Measurements from ENCODE around the gene FGF5. TPM values are rescaled to one million over a fixed set of nuclear protein-coding genes. Genes with fewer than 3 reads are reported as not detected.
"Not testable (repeated sequence)": the region's sequence is repeated elsewhere in the genome, so short reads cannot be mapped to it uniquely, and the experiment has no call there.

Gene FGF5
- total RNA-seq, 1 experiment from 2014 or later, result not detected

DNA sequence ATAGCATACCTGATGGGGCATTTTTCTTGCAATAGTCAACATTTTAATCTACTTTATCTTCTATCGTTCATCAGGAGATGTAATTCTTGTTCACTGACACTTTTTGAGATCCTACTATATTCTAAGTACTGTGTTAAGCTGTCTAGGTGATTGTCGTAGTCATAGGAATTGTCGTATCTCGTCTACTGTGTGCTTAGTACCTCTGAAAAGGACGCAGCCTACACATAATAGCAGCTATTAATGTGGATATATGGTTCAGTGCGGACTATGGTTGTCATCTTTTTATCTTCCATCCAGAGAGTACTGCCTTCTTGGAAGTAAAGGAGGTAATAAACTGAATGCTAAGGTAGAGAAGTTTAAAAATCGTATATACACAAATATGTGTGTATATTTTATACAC, 47.2 kb downstream of the FGF5 start:
- H3T11ph ChIP-seq (ENCODE audit: low read length), result no peak overlapping the region
- H2BK12ac ChIP-seq (ENCODE audit: insufficient read length, low read depth, low read length), result no peak overlapping the region
- H3K27me3 ChIP-seq (ENCODE audit: insufficient read depth, low read length), result no peaks in the 10 kb centered on the region
- H2BK5ac ChIP-seq (ENCODE audit: insufficient read length, low read length), result no peak overlapping the region
- no peaks in the 10 kb centered on the region for H3K36me3 Mint-ChIP-seq (ENCODE audit: insufficient read depth in 1 of 3, low read depth in 3 of 3)
- peaks cover 4 to 9% of the 10 kb centered on the region in 2 experiments for H3K4me1 Mint-ChIP-seq
- no peaks in the 10 kb centered on the region for H4K20me1 ChIP-seq (ENCODE audit: control insufficient read depth, insufficient read depth, insufficient read length)
- H3K4ac ChIP-seq (ENCODE audit: low read depth, low read length), result no peak overlapping the region
- H2AFZ ChIP-seq (ENCODE audit: low read length), result no peak overlapping the region
- no peak overlapping the region for H2BK120ac ChIP-seq (ENCODE audit: low read depth, low read length, poor library complexity, severe bottlenecking)
- H3K9ac ChIP-seq (ENCODE audit: extremely low read depth, insufficient read length, low read length), result no peak overlapping the region
- H2AK5ac ChIP-seq (ENCODE audit: insufficient read length, low read length), result no peak overlapping the region
- H3K4me1 ChIP-seq (ENCODE audit: insufficient read depth, low read length), result no peaks in the 10 kb centered on the region; the same call in 1 of the 2 replicates
- H4K91ac ChIP-seq (ENCODE audit: insufficient read length, low read depth, low read length), result no peak overlapping the region
- no peak overlapping the region for H2BK20ac ChIP-seq (ENCODE audit: low read depth, low read length, poor library complexity, severe bottlenecking)
- H3K27ac Mint-ChIP-seq, result no peak overlapping the region
- no peak overlapping the region for H3K18ac ChIP-seq (ENCODE audit: insufficient read length, low read depth, low read length)
- TF ChIP-seq, protein P1, sequence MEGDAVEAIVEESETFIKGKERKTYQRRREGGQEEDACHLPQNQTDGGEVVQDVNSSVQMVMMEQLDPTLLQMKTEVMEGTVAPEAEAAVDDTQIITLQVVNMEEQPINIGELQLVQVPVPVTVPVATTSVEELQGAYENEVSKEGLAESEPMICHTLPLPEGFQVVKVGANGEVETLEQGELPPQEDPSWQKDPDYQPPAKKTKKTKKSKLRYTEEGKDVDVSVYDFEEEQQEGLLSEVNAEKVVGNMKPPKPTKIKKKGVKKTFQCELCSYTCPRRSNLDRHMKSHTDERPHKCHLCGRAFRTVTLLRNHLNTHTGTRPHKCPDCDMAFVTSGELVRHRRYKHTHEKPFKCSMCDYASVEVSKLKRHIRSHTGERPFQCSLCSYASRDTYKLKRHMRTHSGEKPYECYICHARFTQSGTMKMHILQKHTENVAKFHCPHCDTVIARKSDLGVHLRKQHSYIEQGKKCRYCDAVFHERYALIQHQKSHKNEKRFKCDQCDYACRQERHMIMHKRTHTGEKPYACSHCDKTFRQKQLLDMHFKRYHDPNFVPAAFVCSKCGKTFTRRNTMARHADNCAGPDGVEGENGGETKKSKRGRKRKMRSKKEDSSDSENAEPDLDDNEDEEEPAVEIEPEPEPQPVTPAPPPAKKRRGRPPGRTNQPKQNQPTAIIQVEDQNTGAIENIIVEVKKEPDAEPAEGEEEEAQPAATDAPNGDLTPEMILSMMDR (conservative IDR thresholded peaks at IDR 0.05), result no peak
- H3K9me3 ChIP-seq (ENCODE audit: control insufficient read depth, low read depth, low read length), result no peaks in the 10 kb centered on the region
- whole genome bisulfite sequencing (ENCODE audit: extremely low coverage, insufficient read length, low lambda C conversion rate), result no CpG with 5 or more reads among the region's 7 CpGs
- no peak overlapping the region for H2BK15ac ChIP-seq (ENCODE audit: low read depth, low read length)
- no peaks in the 10 kb centered on the region for H3K79me1 ChIP-seq (ENCODE audit: insufficient read depth, low read depth, low read length, poor library complexity, severe bottlenecking)
- no peaks in the 10 kb centered on the region for H3K79me2 ChIP-seq (ENCODE audit: insufficient read depth, low read length)
- H3K27me3 Mint-ChIP-seq (ENCODE audit: low read depth), result peaks cover 16% of the 10 kb centered on the region
- no peak overlapping the region for H3K14ac ChIP-seq (ENCODE audit: insufficient read depth, low read length)
- H3K4me3 Mint-ChIP-seq, result no peak overlapping the region
- H3K9me3 Mint-ChIP-seq, result no peaks in the 10 kb centered on the region
- no peak overlapping the region for H3K27ac ChIP-seq (ENCODE audit: insufficient read length, low read depth, low read length)
- H3K23ac ChIP-seq (ENCODE audit: insufficient read length, low read depth, low read length), result no peak overlapping the region
- no peak overlapping the region for H3K4me2 ChIP-seq (ENCODE audit: insufficient read depth, insufficient read length, low read length)
- no peak overlapping the region for H4K8ac ChIP-seq (replicated peaks; ENCODE audit: insufficient read length, low read depth, low read length)
- H3K56ac ChIP-seq (ENCODE audit: insufficient read length, low read depth, low read length), result no peak overlapping the region
- no peaks in the 10 kb centered on the region for H3K23me2 ChIP-seq (ENCODE audit: insufficient read length, low read depth, low read length, poor library complexity, severe bottlenecking)
- no peak for DNase-seq
- H4K5ac ChIP-seq (ENCODE audit: insufficient read length, low read depth, low read length), result no peak overlapping the region

DNA sequence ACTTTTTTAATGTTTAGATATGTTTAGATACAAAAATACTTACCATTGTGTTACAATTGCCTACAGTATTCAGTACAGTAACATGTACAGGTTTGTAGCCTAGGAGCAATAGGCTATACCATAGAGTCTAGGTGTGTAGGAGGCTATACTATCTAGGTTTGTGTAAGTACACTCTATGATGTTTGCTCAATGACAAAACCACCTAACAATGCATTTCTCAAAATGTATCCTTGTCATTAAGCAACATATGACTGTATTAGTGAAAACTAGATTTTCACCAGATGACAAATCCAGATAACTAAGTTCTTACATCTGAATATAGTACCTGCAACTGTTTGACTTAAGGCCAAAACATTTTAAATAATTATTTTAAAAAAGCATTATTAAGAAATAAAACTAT, 49.4 kb downstream of the FGF5 start:
- H3K36me3 Mint-ChIP-seq (ENCODE audit: insufficient read depth in 1 of 3, low read depth in 3 of 3); H3T11ph ChIP-seq (ENCODE audit: low read length); H4K91ac ChIP-seq (ENCODE audit: insufficient read length, low read depth, low read length); H3K56ac ChIP-seq (ENCODE audit: insufficient read length, low read depth, low read length); H3K18ac ChIP-seq (ENCODE audit: insufficient read length, low read depth, low read length); H3K27ac ChIP-seq (ENCODE audit: insufficient read length, low read depth, low read length); H3K9me3 ChIP-seq (ENCODE audit: control insufficient read depth, low read depth, low read length); H2AK5ac ChIP-seq (ENCODE audit: insufficient read length, low read length); H2BK5ac ChIP-seq (ENCODE audit: insufficient read length, low read length); H3K27ac Mint-ChIP-seq; H4K5ac ChIP-seq (ENCODE audit: insufficient read length, low read depth, low read length); H2BK20ac ChIP-seq (ENCODE audit: low read depth, low read length, poor library complexity, severe bottlenecking); H3K4me2 ChIP-seq (ENCODE audit: insufficient read depth, insufficient read length, low read length); H2AFZ ChIP-seq (ENCODE audit: low read length); H3K4me3 Mint-ChIP-seq; DNase-seq; H3K23ac ChIP-seq (ENCODE audit: insufficient read length, low read depth, low read length); H4K20me1 ChIP-seq (ENCODE audit: control insufficient read depth, insufficient read depth, insufficient read length); H4K8ac ChIP-seq (replicated peaks; ENCODE audit: insufficient read length, low read depth, low read length); H3K4me1 Mint-ChIP-seq; H3K23me2 ChIP-seq (ENCODE audit: insufficient read length, low read depth, low read length, poor library complexity, severe bottlenecking); H2BK12ac ChIP-seq (ENCODE audit: insufficient read length, low read depth, low read length); H3K9me3 Mint-ChIP-seq; H3K9ac ChIP-seq (ENCODE audit: extremely low read depth, insufficient read length, low read length); H3K4ac ChIP-seq (ENCODE audit: low read depth, low read length); H3K79me2 ChIP-seq (ENCODE audit: insufficient read depth, low read length); H3K4me1 ChIP-seq (ENCODE audit: insufficient read depth, low read length); H3K79me1 ChIP-seq (ENCODE audit: insufficient read depth, low read depth, low read length, poor library complexity, severe bottlenecking); H3K14ac ChIP-seq (ENCODE audit: insufficient read depth, low read length); H3K27me3 ChIP-seq (ENCODE audit: insufficient read depth, low read length); H2BK15ac ChIP-seq (ENCODE audit: low read depth, low read length); H2BK120ac ChIP-seq (ENCODE audit: low read depth, low read length, poor library complexity, severe bottlenecking): not testable (repeated sequence)
- peaks cover 17% of the 10 kb centered on the region for H3K27me3 Mint-ChIP-seq (ENCODE audit: low read depth)
